HEK293 (cell line): Measurements from ENCODE around the gene AIRE.
A peak's percentile ranks its signal among the peaks of the same experiment; 100 is the strongest.

Experiments used
- CTCF ChIA-PET: fragments of 350-600 bp; formaldehyde crosslinking; extraction: SDS; loops from one replicate; lab custom pipeline; 2021; ENCODE audit warnings: antibody characterized with exemption; lab: Yijun Ruan, JAX
- POLR2A ChIA-PET: fragments of 300-600 bp; formaldehyde crosslinking; extraction: SDS; loops from one replicate; lab custom pipeline; 2020; ENCODE audit warnings: antibody characterized with exemption, inconsistent platforms; lab: Yijun Ruan, JAX
- H3K27ac ChIP-seq: fragments of 200-500 bp; sonication (Bioruptor generic); 2 replicates; pipeline ENCODE4 v1.5.1; 2014; ENCODE audit warnings: low read depth, low read length, control low read depth, inconsistent platforms; ENCODE audit errors: extremely low read depth
- H3K36me3 ChIP-seq, 2 experiments: fragments of 200-500 bp in 1 of 2; sonication (Bioruptor generic) in 1 of 2; 1 replicate in 1 of 2; 2 replicates in 1 of 2; pipeline ENCODE4 v1.5.1; 2014 to 2017; ENCODE audit warnings: inconsistent platforms in 2 of 2, low read length in 2 of 2; ENCODE audit not compliant: control insufficient read depth in 2 of 2, insufficient read depth in 1 of 2
- H3K4me1 ChIP-seq: fragments of 200-500 bp; sonication (Bioruptor generic); 2 replicates; pipeline ENCODE4 v1.5.1; 2014; ENCODE audit warnings: mild to moderate bottlenecking, low read length, inconsistent platforms; ENCODE audit not compliant: control insufficient read depth, insufficient read depth
- H3K4me3 ChIP-seq: 2 replicates; pipeline ENCODE4 v1.5.1; 2011; ENCODE audit warnings: low read depth, mild to moderate bottlenecking, control low read depth, low read length, moderate library complexity
- H3K9me3 ChIP-seq: fragments of 200-500 bp; sonication (Bioruptor generic); 2 replicates; pipeline ENCODE4 v1.5.1; 2014; ENCODE audit warnings: low read depth, low read length, inconsistent platforms; ENCODE audit not compliant: control insufficient read depth, insufficient read depth
- KLF1 ChIP-seq: fragments of 450-650 bp; formaldehyde crosslinking; IDR thresholded peaks from 2 replicates; pipeline ENCODE4 v1.5.1; 2016; ENCODE audit warnings: missing biosample characterization, missing genetic modification characterization
- PATZ1 ChIP-seq: fragments of 450-650 bp; formaldehyde crosslinking; IDR thresholded peaks from 2 replicates; pipeline ENCODE4 v1.5.1; 2016; ENCODE audit warnings: missing biosample characterization, missing genetic modification characterization
- ZBTB11 ChIP-seq: fragments of 450-650 bp; formaldehyde crosslinking; conservative IDR thresholded peaks from 2 replicates; pipeline ENCODE4 v1.5.1; 2016; ENCODE audit warnings: low read depth, missing biosample characterization, missing genetic modification characterization
- ZFHX2 ChIP-seq: fragments of 450-650 bp; formaldehyde crosslinking; conservative IDR thresholded peaks from 2 replicates; pipeline ENCODE4 v1.5.1; 2016; ENCODE audit warnings: missing biosample characterization, missing genetic modification characterization
- ZIC2 ChIP-seq: fragments of 450-650 bp; formaldehyde crosslinking; IDR thresholded peaks from 2 replicates; pipeline ENCODE4 v1.5.1; 2016; ENCODE audit warnings: missing biosample characterization, missing genetic modification characterization
- ZNF10 ChIP-seq: fragments of 450-650 bp; formaldehyde crosslinking; IDR thresholded peaks from 2 replicates; pipeline ENCODE4 v1.5.1; 2017; ENCODE audit warnings: missing biosample characterization, missing genetic modification characterization
- ZNF133 ChIP-seq: fragments of 450-650 bp; formaldehyde crosslinking; IDR thresholded peaks from 2 replicates; pipeline ENCODE4 v1.5.1; 2016; ENCODE audit warnings: missing biosample characterization, missing genetic modification characterization
- ZNF248 ChIP-seq: fragments of 450-650 bp; formaldehyde crosslinking; IDR thresholded peaks from 2 replicates; pipeline ENCODE4 v1.5.1; 2017; ENCODE audit warnings: missing biosample characterization, missing genetic modification characterization
- ZNF449 ChIP-seq: fragments of 450-650 bp; formaldehyde crosslinking; IDR thresholded peaks from 2 replicates; pipeline ENCODE4 v1.5.1; 2017; ENCODE audit warnings: missing biosample characterization, mild to moderate bottlenecking, missing genetic modification characterization, moderate library complexity
- ZNF558 ChIP-seq: fragments of 450-650 bp; formaldehyde crosslinking; IDR thresholded peaks from 2 replicates; pipeline ENCODE4 v1.5.1; 2016; ENCODE audit warnings: missing biosample characterization, missing genetic modification characterization
- ZSCAN5A ChIP-seq: fragments of 450-650 bp; formaldehyde crosslinking; IDR thresholded peaks from 2 replicates; pipeline ENCODE4 v1.5.1; 2016; ENCODE audit warnings: missing biosample characterization, missing genetic modification characterization
- TF ChIP-seq, protein P1 (sequence below): fragments of 450-650 bp; formaldehyde crosslinking; IDR thresholded peaks from 2 replicates; pipeline ENCODE4 v1.5.1; 2016; ENCODE audit warnings: missing biosample characterization, missing genetic modification characterization
- TF ChIP-seq, protein P2 (sequence below): fragments of 450-650 bp; formaldehyde crosslinking; IDR thresholded peaks from 2 replicates; pipeline ENCODE4 v1.5.1; 2016; ENCODE audit warnings: missing biosample characterization, missing genetic modification characterization

AIRE gene

DNA sequence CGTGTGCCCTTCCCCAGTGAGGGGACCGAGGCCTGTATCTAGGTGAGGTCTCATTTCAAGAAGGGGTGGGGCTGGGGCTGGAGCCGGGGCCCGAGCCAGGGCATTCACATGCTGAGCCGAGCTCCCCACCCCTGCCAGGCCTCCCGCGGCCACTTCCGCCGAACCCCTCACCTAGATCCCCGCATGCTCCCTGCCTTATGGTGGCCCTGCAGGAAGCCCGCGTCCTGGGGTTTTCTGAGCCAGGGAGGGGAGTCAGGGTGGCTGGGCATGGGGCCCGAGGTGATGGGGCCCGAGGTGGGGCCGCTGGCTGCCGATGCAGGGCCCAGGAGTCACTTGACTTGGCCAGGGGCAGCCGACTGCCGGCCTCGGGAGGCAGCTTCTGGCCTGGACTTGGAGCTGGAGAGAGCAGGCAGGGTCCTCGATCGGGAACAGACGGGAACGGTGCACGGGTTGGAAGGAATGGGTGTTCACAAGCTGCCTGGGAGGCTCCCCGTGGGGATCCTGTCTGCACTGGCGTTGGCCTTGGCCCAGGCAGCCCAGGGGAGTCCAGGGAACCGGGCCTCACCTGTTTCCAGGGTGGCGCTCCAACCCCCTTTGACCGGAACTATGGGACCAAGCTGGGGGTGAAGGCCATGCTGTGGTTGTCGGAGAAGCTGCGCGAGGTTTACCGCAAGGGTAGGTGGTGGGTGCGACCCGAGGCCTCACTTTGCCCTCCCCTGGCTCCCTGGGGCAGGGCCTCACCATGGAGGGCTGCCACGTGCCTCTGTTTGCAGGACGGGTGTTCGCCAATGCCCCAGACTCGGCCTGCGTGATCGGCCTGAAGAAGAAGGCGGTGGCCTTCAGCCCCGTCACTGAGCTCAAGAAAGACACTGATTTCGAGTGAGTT lies 40.0 kb downstream of the AIRE start:
- Histone ChIP-seq H3K27ac (no peak overlapping the region), H3K36me3 (peaks cover 0 to 67% of the 10 kb centered on the region in 2 experiments; a peak in 2 of 3 replicates), H3K4me3 (no peak overlapping the region), H3K9me3 (no peaks in the 10 kb centered on the region), H3K4me1 (no peaks in the 10 kb centered on the region)
- ChIA-PET CTCF (no interaction called here), POLR2A (interaction anchor here (1.0 kb wide), 1 partner anchor 10 kb away, joined by 3 read pairs; no protein-coding TSS in a partner anchor)
- TF ChIP-seq ZIC2 (tag by site-specific recombination) (peak; percentile 80), ZNF449 (tag by site-specific recombination) (no peak)
- TF ChIP-seq, all 188 proteins: peak for 1

- Histone ChIP-seq H3K4me1 (no peaks in the 10 kb centered on the region), H3K27ac (no peak overlapping the region), H3K9me3 (no peaks in the 10 kb centered on the region), H3K4me3 (no peak overlapping the region)
- CTCF ChIA-PET, result no interaction called here
- POLR2A ChIA-PET, result interaction anchor here (1.0 kb wide), 1 partner anchor 11 kb away, joined by 3 read pairs; no protein-coding TSS in a partner anchor
- TF ChIP-seq PATZ1 (tag by site-specific recombination), result no peak
- TF ChIP-seq, protein P1, sequence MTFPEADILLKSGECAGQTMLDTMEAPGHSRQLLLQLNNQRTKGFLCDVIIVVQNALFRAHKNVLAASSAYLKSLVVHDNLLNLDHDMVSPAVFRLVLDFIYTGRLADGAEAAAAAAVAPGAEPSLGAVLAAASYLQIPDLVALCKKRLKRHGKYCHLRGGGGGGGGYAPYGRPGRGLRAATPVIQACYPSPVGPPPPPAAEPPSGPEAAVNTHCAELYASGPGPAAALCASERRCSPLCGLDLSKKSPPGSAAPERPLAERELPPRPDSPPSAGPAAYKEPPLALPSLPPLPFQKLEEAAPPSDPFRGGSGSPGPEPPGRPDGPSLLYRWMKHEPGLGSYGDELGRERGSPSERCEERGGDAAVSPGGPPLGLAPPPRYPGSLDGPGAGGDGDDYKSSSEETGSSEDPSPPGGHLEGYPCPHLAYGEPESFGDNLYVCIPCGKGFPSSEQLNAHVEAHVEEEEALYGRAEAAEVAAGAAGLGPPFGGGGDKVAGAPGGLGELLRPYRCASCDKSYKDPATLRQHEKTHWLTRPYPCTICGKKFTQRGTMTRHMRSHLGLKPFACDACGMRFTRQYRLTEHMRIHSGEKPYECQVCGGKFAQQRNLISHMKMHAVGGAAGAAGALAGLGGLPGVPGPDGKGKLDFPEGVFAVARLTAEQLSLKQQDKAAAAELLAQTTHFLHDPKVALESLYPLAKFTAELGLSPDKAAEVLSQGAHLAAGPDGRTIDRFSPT (tag by site-specific recombination), result 0 out of 2 replicates have a peak, but pooled peaks have one; percentile 28
- TF ChIP-seq, all 188 proteins: peak for 1
- peaks cover 0 to 63% of the 10 kb centered on the region in 2 experiments; a peak in 1 of 3 replicates for H3K36me3 ChIP-seq
Measured at GRCh38 chr21:44326272-44326647, 40.6 kb downstream of the AIRE start.

GRCh38 chr21:44326716-44327602 lies 41.3 kb downstream of the AIRE start:
- CTCF ChIA-PET, result no interaction called here
- no peak for TF ChIP-seq ZNF10
- TF ChIP-seq ZBTB11, result no peak
- TF ChIP-seq ZNF133 (tag by site-specific recombination), result no peak
- TF ChIP-seq KLF1 (tag by site-specific recombination), result peak; percentile 14; the same call in 1 of the 2 replicates
- TF ChIP-seq, protein P2, sequence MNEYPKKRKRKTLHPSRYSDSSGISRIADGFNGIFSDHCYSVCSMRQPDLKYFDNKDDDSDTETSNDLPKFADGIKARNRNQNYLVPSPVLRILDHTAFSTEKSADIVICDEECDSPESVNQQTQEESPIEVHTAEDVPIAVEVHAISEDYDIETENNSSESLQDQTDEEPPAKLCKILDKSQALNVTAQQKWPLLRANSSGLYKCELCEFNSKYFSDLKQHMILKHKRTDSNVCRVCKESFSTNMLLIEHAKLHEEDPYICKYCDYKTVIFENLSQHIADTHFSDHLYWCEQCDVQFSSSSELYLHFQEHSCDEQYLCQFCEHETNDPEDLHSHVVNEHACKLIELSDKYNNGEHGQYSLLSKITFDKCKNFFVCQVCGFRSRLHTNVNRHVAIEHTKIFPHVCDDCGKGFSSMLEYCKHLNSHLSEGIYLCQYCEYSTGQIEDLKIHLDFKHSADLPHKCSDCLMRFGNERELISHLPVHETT, result no peak
- no peak for TF ChIP-seq ZNF248 (tag by site-specific recombination)
- no peak for TF ChIP-seq ZSCAN5A (tag by site-specific recombination)
- TF ChIP-seq ZIC2 (tag by site-specific recombination), result peak; percentile 32; the same call in 1 of the 2 replicates
- no peak for TF ChIP-seq ZFHX2 (tag by site-specific recombination)
- no peak for TF ChIP-seq ZNF558

More at GRCh38 chr21:44326716-44327602, 41.3 kb downstream of the AIRE start:
- no peak overlapping the region for H3K27ac ChIP-seq
- H3K4me1 ChIP-seq, result no peaks in the 10 kb centered on the region
- H3K36me3 ChIP-seq, result peaks cover 0 to 56% of the 10 kb centered on the region in 2 experiments; a peak in 1 of 3 replicates
- H3K9me3 ChIP-seq, result no peaks in the 10 kb centered on the region
- POLR2A ChIA-PET, result no interaction called here
- no peak overlapping the region for H3K4me3 ChIP-seq
